GM12865 (cell line): ENCODE data around the gene SLC25A21.

ENCODE experiments used
- DNase-seq: peaks from one replicate; pipeline ENCODE4 v3.0.0; 2010; ENCODE audit warnings: low read depth
- H3K4me3 ChIP-seq: 2 replicates; pipeline ENCODE4 v1.5.1; 2011; ENCODE audit warnings: mild to moderate bottlenecking, low read depth, low read length, control low read depth
- CTCF ChIP-seq: IDR thresholded peaks from 2 replicates; pipeline ENCODE4 v1.5.1; 2011; ENCODE audit warnings: low read length, control low read depth, low read depth, inconsistent platforms; ENCODE audit not compliant: insufficient read depth; ENCODE audit errors: missing control alignments

SLC25A21 gene

GRCh38 chr14:37056473-37056872, 115.9 kb downstream of the SLC25A21 start:
- no peak for DNase-seq
- no peak for TF ChIP-seq CTCF

GRCh38 chr14:37054869-37055268, 117.5 kb downstream of the SLC25A21 start:
- no peak overlapping the region for H3K4me3 ChIP-seq
- no peak for DNase-seq
- TF ChIP-seq CTCF = no peak

More at GRCh38 chr14:37056473-37056872, 115.9 kb downstream of the SLC25A21 start:
- H3K4me3 ChIP-seq = no peak overlapping the region

- no peak for TF ChIP-seq CTCF
- H3K4me3 ChIP-seq = no peak overlapping the region
- no peak for DNase-seq
Observed at GRCh38 chr14:37054144-37054543, 118.3 kb downstream of the SLC25A21 start.

GRCh38 chr14:37051680-37052079, 120.7 kb downstream of the SLC25A21 start:
- no peak for TF ChIP-seq CTCF
- DNase-seq = no peak

GRCh38 chr14:37051153-37051552, 121.3 kb downstream of the SLC25A21 start:
- no peak for DNase-seq
- H3K4me3 ChIP-seq = no peak overlapping the region
- no peak for TF ChIP-seq CTCF

More at GRCh38 chr14:37051680-37052079, 120.7 kb downstream of the SLC25A21 start:
- no peak overlapping the region for H3K4me3 ChIP-seq

GRCh38 chr14:37048666-37049071, 123.7 kb downstream of the SLC25A21 start:
- no peak for TF ChIP-seq CTCF
- no peak for DNase-seq
- H3K4me3 ChIP-seq = no peak overlapping the region

GRCh38 chr14:37047996-37048395, 124.4 kb downstream of the SLC25A21 start:
- no peak overlapping the region for H3K4me3 ChIP-seq
- TF ChIP-seq CTCF = no peak
- no peak for DNase-seq
